Measurements from ENCODE around the gene ATXN7L1. TPM values are rescaled to one million over a fixed set of nuclear protein-coding genes. Genes with fewer than 3 reads are reported as not detected.

ATXN7L1 gene
- total and polyA plus RNA-seq, 2 of the 13 experiments (the other 11 are each of a cell fraction or from before 2014, with no cell fraction given), result 4.1 to 7.8 TPM

DNA sequence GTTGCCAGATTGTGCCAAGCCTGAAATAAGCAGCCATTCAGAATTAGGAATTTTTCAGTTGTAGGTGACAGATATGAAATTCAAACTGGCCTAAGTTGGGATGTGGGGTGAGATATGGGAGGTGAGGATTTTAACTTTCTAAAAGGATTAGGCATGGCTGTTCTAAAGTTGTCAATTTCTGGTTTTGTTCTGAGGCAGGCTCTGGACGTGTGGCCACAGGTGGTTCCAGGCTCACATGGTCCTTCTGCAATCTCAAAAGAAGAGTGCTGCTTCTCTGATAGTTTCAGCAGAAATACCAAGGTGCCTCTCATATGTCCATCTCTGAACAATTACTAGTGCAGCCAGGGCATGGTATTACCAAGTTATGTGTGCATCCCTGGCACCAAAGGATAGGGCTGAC lies 316.5 kb downstream of the ATXN7L1 start:
- ChIA-PET CTCF (ENCODE audit: low intra/inter-chr PET ratio, low total read pairs) (no interaction called here), POLR2A (no interaction called here)
- in situ Hi-C loops (cut with HindIII; ENCODE audit: extremely low pct_ligation_motif_present, low pct_unique_long_range_greater_than_20kb) (no loop called here), intact Hi-C loops (cut with micrococcal nuclease; ENCODE audit: unreplicated experiment) (no loop called here)
- BruUV-seq (replicated peaks), result no TSS peak
- ATAC-seq, result no peak
- no peak for TF ChIP-seq TMF1 (CRISPR knock-in tag; IDR thresholded peaks at IDR 0.05; ENCODE audit: low read depth)
- TF ChIP-seq, protein P1, sequence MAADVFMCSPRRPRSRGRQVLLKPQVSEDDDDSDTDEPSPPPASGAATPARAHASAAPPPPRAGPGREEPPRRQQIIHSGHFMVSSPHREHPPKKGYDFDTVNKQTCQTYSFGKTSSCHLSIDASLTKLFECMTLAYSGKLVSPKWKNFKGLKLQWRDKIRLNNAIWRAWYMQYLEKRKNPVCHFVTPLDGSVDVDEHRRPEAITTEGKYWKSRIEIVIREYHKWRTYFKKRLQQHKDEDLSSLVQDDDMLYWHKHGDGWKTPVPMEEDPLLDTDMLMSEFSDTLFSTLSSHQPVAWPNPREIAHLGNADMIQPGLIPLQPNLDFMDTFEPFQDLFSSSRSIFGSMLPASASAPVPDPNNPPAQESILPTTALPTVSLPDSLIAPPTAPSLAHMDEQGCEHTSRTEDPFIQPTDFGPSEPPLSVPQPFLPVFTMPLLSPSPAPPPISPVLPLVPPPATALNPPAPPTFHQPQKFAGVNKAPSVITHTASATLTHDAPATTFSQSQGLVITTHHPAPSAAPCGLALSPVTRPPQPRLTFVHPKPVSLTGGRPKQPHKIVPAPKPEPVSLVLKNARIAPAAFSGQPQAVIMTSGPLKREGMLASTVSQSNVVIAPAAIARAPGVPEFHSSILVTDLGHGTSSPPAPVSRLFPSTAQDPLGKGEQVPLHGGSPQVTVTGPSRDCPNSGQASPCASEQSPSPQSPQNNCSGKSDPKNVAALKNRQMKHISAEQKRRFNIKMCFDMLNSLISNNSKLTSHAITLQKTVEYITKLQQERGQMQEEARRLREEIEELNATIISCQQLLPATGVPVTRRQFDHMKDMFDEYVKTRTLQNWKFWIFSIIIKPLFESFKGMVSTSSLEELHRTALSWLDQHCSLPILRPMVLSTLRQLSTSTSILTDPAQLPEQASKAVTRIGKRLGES (CRISPR knock-in tag; IDR thresholded peaks at IDR 0.05; ENCODE audit: borderline replicate concordance), result no peak
- TF ChIP-seq ZFP90 (CRISPR knock-in tag; IDR thresholded peaks at IDR 0.05; ENCODE audit: borderline replicate concordance), result no peak
- H2AFZ ChIP-seq (ENCODE audit: low read length), result no peak overlapping the region
- no peak overlapping the region for H3K9ac ChIP-seq (ENCODE audit: insufficient read depth, low read depth, low read length)
- 100% methylated on average over 1 of the region's 1 CpG for WGBS (ENCODE audit: low lambda C conversion rate)
- no peak for DNase-seq (ENCODE audit: low spot score)
- H3K79me2 ChIP-seq (ENCODE audit: insufficient read depth, low read length), result no peaks in the 10 kb centered on the region
- H3K27ac ChIP-seq (ENCODE audit: extremely low read length, insufficient read depth, low read length), result no peak overlapping the region
- no peaks in the 10 kb centered on the region for H3K4me1 ChIP-seq (ENCODE audit: insufficient read depth, low read length)
- H3K36me3 ChIP-seq (replicated peaks in 1 of 2; ENCODE audit: control insufficient read depth in 1 of 2, insufficient read depth in 2 of 2, low read length in 2 of 2), result peaks cover 6 to 36% of the 10 kb centered on the region in 2 experiments
- H3K4me2 ChIP-seq (ENCODE audit: low read depth, low read length), result no peak overlapping the region
- no peak overlapping the region for H3K4me3 ChIP-seq (replicated peaks in 1 of 3; ENCODE audit: insufficient read depth in 1 of 3, low read depth in 2 of 3, low read length in 3 of 3)
- H3K9me3 ChIP-seq (ENCODE audit: low read length), result no peaks in the 10 kb centered on the region
- no peak for FAIRE-seq
- H4K20me1 ChIP-seq (ENCODE audit: insufficient read depth, low read length), result no peaks in the 10 kb centered on the region
- H3K27me3 ChIP-seq (ENCODE audit: control insufficient read depth in 1 of 2, insufficient read depth in 2 of 2, low read length in 2 of 2), result no peaks in the 10 kb centered on the region

Other genes starting within 250 kb of the ATXN7L1 start
- gene CDHR3, start 86.7 kb upstream of the ATXN7L1 start, total RNA-seq (2016; rRNA removed; fragmentation: Illumina TruSeq; extraction: Trizol), result 8.2 and 11.8 TPM in 2 replicates
- gene CDHR3, start 86.7 kb upstream of the ATXN7L1 start, polyA plus RNA-seq (2011; rRNA removed), result 6.5 and 8.5 TPM in 2 replicates
- 25.7 and 27.5 TPM in 2 replicates for gene SYPL1, start 235.7 kb upstream of the ATXN7L1 start, total RNA-seq (2016; rRNA removed; fragmentation: Illumina TruSeq; extraction: Trizol)
- 32.9 and 40.2 TPM in 2 replicates for gene SYPL1, start 235.7 kb upstream of the ATXN7L1 start, polyA plus RNA-seq (2011; rRNA removed)